HK-2 (cell line): ENCODE results near the gene VAC14.

ENCODE experiments used
- DNase-seq: peaks from one replicate; pipeline ENCODE4 v3.0.0-alpha.2; 2018; ENCODE audit not compliant: unreplicated experiment

VAC14 gene

GRCh38 chr16:70725024-70725911 lies 75.7 kb downstream of the VAC14 start:
- DNase-seq, result no peak

- no peak for DNase-seq
Observed at GRCh38 chr16:70724146-70725023, 76.6 kb downstream of the VAC14 start.

- DNase-seq, result no peak
Observed at GRCh38 chr16:70723740-70724145, 77.2 kb downstream of the VAC14 start.

GRCh38 chr16:70721202-70721963 lies 79.6 kb downstream of the VAC14 start:
- no peak for DNase-seq

DNA sequence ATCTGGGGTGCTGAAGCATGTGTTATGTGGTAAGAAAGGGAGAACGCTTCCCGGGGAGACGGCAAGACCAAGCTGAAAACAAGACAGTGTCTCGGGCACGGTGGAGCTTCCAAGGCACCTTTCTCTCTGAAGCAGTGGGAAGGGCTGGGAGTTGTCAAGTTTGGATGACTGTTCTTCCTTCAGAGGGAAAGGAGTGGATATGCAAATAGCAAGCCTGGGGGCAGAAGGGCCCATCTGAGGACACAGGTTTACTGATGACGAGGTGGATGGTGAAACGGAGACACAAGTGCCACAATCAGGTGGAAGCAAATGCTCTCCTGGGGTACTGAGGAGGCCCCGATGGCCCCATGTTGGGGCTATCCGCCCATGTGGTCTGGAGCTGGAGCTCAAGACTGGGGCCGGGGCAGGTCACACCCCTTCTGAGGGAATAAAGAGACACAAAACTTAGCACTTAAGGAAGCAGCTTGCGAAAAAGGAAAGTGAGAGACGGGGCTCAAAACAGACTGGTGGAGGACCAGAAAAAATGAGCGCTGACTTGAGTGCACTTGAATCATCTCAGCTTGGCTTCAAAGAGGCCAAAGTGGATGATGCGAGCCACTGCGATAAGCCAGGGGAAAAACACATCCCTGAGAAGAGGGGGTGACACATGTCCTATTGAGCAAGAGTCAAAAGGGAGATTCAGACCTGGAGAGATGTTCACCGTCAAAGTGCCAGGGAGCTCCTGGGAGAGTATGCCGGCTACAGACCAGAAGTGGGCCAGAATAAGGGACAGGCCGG lies 80.3 kb downstream of the VAC14 start:
- no peak for DNase-seq

- DNase-seq, result no peak
Observed at GRCh38 chr16:70717065-70717464, 83.9 kb downstream of the VAC14 start.

DNA sequence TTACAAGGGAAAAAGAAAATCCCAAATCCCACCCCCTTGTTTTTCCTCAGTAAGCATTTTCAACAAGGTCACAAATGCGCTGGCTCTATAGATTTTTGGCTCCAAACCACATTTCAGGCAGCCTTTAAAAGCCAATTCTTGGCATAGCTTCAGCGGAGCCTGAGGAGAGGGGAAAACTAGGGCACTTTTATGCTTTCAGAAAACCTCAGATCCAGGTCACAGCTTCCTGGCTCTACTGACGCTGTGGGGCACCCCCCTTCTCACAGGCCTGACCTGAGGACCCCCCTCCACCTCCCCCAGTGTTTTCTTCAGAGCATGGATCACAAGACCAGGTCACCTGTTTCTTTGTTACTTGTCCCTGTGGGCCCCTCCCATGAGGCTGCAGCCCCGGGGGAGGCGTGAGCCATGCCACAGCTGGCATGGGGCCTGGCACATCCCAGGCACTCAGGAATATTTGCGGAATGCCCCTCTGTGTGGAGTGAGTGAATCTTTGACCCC lies 85.0 kb downstream of the VAC14 start:
- peak; percentile 46 for DNase-seq

- peak; percentile 100 for DNase-seq
Observed at GRCh38 chr16:70715055-70715858, 85.7 kb downstream of the VAC14 start.

- DNase-seq, result no peak
Observed at GRCh38 chr16:70714581-70715054, 86.3 kb downstream of the VAC14 start.

GRCh38 chr16:70713824-70714223 lies 87.1 kb downstream of the VAC14 start:
- no peak for DNase-seq

DNA sequence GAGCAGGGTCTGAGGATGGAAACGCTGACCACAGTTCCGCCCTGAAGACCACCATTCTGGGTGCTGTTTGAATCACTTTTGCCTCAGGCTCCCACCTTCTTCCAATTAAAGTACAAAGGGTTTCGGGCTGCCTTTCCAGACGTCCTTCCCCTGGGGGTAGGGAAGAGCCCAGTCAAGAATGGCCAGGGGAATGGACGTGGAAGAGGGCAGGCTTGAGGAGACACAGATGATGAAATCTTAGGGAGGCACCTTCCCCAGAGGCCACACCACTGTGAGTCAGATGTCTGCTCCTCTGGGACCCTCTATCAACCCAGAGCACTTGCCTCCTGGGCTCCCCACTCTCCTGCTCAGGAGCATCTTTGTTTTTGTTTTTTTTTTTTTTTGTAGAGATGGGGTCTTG lies 87.6 kb downstream of the VAC14 start:
- no peak for DNase-seq

DNA sequence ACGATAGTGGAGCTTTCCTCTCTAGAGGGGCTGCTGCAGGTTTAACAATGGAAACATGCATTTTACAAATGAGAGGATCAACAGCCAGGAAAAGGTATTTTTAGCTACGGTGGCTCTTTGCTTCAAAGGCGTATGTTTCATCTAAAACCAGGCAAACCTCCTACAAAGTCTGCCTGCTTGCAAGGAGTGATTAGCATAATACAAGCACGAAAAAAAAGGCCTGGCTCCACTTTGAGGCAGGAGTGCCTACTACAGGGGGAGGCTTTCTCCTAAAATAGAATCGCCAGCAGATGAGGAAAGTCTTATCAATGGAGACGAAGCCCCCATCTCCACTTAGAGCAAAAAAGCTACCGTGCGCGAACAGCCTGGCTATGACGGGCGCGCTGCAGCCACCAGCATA lies 88.0 kb downstream of the VAC14 start:
- DNase-seq, result no peak

GRCh38 chr16:70712359-70712758 lies 88.6 kb downstream of the VAC14 start:
- no peak for DNase-seq

DNA sequence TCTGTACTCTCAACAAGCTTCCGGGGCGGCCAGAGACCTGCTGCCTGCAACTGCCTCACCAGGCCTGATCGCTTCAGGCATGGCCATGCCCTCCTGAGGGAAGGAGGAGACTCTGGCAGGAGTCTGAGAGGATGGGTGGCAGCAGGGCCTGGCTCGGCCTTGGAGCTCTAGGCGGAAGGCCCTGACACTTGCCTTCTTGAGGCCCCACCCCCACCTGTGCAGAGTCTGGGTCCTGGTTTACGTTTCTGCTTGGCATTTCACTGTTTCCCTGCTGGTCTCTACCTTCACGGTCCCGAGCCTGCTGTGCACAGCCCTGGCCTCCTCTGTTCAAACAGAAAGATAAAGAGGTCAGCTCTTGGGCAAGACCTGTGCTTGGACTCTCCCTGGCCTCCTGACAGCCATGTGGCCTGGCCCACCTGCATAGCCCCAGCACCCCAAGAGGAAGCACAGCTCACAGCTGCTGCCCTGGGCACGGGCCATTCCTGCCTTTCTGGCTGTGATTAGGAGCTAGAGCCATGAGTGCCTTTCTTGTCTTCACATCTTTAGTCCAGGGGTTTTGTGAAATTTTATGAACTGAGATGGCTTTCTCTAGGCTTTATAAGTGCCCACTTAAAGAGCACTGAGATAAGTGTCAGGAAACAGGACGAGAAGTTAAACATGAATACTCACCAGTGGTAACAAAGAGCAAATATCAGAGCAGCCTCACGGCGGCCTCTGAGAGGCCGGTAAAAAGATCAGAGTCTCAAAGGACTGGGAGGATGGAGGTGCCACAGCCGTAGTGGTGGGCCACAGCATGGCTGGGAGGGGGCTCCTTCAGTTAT lies 89.5 kb downstream of the VAC14 start:
- no peak for DNase-seq

DNA sequence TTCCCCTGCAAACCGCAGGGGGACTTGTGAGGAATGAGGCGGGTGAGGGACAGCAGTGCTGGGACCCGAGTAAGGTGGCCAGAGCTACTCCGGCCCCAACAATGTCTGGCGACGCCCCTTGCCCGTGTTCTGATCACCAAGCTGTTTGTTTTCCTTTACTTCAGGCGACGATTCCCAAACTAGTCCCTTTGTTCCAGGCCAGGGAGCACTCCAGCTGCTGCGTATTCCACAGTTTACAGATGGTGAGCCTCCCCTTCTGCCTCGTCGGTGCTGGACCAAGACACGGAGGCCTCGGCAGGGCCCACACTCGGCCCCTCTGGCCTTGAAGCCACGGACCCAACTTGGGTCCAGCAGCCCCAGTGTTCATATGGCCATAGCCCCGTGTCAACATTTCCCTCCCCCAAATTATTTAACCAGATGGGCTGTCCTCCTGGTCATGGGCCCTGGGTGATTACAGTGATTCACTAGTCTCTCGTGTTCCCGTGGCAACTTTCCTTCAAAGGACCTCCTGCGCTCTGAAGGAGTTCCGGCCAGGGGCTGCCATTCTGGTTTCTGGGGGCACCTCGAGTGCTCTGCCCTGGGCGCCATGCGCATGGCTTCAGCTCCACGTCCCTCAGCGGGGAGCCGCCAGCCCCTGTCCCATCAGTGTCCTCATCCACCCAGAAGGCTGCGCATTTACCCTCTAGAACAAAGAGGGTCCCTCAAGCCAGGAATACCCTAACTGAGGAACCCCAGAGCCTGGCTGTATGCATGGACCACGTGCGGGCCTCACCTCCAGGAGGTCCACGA lies 90.3 kb downstream of the VAC14 start:
- no peak for DNase-seq

DNA sequence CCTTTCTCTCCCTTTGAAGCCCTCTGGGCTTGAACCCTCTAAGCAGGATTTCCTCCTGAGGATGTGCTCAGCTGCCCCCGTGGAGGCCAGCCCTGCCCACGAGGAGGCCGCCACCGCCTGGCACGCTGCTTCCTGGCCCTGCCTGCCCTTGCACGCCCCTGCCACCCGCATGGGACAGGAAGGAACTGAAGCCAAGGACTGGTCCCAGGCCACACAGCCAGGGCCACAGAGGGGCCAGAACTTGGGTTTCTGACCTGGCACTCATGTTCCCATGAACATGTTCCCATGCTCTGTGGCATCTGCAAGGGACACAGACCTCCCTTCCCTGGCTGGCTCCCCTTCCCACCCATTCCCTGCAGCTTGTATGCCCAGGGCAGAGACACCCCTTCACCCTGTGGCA lies 91.0 kb downstream of the VAC14 start:
- no peak for DNase-seq

- no peak for DNase-seq
Observed at GRCh38 chr16:70709457-70709856, 91.5 kb downstream of the VAC14 start.
